Suppressor macrophage treated with lipopolysaccharide for 4 hours (primary cell): ENCODE measurements around the gene FHIT.

Experiments
- DNase-seq: peaks from one replicate; pipeline ENCODE4 v3.0.0-alpha.2; 2020

Gene FHIT

DNA sequence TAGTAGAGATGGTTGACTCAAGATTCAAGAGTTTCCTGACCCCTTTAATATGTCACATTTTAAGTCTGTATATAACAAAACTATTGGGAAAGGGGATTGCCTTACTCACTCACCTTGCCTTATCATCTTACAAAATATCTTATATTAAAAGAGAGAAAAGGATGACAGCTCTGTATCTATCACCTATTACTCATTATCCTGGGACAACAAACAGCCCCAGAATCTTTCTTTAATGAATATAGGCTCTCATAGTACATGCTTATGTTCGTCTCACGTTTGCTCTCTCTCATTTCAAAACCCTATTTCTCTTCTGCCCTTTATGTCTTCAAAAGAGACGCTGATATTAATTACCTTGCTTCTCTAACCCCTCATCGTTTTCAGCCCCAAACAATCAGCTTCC lies 1178.0 kb downstream of the FHIT start:
- no peak for DNase-seq

DNA sequence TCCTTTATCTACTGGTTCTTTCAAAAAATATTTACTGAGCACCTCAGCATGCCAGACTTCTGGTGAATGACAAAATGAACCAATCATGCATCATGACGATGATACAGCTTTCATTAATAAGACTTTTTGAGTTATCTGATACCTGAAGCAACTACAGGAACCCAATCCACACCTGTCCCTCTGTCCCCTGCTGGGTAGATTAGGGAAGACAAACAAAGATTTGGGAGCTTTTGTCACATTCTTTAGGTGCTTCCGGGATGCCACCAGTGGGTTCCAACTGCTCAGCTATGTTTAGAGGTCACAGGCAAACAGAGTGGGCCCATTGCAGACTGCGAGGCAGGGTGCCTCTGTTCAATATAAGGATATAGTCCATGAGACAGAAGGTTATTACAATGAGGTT lies 1180.9 kb downstream of the FHIT start:
- no peak for DNase-seq

DNA sequence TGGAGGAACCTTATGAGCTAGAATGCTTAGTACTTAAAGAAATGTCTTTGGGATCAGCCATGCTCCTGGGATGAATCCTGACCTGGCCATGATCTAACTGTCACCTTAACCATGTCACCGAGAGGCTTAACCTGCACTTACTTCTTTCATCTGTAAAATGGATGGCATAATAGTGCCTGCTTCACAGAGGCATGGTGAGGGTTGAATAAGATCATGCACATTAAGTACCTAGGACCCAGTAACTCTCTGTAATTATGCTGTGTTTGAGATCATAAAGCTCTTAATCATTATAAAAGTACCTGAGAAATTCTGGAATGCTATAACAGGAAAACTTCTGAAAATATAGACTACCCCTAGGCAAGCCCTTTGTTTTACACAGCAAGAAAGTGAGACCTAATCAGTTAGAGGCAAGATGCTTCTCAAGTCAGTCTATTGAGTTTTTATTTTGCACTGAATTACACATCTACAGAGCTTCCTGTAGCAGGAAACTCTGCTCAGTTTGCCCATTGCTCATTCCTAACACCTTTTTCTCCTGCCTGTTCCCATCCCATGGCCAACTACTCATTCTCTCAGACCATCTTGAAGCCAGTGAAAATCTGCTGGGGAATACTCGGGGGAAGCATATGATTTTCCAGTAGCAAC lies 1185.9 kb downstream of the FHIT start:
- DNase-seq: no peak

DNA sequence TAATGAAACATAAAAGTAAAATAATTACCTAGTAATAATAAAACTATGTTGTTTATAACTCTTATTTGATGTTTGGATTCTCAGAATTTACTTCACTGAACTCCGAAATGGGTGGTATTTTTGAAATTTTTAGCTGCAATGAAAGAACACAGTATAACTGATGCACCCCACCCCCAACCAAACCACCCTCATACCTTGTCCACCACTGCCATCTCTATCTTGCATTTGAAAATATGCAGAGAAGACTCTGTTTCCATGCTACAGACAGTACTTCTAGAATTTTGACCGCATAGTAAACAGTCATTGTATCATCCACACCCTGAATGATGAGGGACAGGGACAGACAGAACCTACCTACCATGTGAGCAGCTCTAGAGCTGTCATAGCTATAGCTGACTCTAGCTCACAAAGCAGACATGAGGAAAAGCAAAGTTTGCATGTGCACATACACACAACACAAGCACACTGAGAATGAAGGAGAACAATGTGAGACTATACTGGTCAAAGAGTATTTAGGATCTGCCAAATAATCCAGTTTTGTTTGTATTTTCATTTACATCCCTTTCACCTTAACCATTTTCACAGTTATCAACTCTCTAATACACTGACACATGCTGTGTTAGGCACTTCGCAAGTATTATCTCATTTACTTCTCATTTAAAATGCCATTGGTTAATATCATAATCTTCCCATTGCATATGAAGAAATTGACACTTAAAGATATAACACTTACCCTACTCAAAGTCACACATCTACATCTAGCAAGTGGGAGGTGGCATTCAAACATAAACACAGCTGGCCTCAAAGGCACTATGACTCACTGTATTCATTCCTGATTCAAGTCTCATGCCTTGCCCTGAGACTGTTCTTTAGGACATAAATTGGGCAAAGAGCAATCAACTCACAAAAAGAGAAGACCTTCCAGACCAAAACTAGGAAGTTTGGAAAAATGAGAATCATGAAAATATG lies 1186.8 kb downstream of the FHIT start:
- DNase-seq: peak; percentile 51

DNA sequence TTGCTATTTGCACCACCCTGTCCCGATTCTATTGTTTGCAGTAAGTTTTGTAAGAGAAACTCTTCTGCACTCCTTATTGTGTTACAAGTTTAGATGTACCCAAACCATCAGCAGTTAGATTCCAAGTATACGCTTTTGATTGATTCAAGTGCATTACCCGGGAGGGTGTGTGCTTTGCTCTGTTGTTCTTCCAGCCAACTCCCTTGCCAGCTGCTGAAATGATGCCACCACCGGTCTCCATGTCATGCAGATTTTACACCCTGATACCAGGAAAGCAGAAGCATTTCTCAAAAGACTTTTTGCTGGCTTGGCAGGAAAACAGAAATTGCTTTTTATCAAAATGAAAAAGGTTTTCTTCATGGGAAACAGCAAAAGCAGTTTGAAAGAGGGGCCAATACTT lies 1194.8 kb downstream of the FHIT start:
- no peak for DNase-seq

DNA sequence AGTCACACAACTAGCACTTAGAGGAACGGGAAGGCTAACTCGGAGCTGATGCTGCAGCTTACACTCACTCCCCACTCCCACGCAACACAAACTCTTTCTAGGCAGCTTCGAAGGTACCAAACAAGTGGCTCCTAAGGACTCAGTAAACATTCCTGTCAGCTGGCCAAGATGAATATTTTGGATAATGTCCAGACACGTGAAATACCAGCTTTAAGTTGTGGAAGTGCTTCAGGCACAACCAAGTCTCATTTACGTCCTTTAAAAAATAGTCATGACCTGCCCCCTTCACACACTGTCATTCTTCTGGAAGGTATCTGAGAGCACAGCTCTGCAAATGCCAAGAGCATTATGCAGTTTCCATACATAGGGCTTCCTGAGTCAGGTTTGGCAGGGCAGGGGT lies 1195.5 kb downstream of the FHIT start:
- no peak for DNase-seq

DNA sequence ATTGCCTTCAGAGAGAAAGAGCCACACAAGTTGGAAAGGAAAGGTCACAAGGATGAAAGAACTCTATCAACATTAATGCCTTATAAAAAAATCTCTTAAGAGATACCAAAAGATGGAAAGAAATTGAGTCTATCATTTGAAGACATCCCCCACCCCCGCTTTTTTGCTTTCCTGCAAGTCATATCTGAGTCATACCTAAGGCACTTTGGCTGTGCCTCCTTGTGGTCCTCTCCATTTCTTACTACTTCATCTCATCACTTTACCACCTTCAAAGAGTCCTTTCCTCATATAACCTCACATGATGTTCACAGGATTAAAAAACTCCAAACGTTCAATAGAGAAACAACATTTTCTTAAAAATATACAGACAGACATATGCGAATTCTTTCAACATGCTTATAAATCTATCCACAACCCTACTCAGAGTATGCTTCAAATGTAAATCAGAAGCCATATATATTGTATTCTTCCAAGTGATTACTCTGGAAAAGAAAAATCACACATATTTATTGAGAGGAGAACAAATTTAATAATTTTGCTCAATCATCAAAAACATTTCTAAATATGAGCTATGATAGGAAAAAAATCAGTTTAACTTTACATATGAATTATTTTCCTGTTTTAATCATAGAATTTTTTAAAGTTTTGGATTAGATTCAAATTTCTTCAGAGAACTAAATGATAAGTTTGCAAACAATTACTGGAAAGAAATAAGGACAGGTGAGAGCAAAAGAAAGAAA lies 1197.6 kb downstream of the FHIT start:
- DNase-seq: no peak

DNA sequence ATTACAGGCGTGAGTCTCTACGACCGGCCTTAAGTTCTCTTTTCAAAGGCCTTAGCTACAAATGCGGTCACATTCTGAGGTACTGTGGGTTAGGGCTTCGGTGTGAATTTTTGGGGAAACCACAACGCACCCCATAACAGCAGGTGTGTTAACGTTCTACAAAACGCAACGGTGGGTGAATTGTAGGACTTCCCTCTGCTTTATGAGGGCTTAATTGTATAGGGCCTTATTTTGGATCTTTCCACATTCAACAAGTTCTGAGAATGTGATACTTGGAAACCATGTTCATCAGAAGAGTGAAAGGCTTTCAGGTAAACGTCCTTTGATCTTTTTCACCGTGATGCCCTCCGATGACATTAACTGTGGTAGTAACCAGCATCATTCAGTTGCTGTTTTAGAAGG lies 1202.8 kb downstream of the FHIT start:
- DNase-seq: no peak

DNA sequence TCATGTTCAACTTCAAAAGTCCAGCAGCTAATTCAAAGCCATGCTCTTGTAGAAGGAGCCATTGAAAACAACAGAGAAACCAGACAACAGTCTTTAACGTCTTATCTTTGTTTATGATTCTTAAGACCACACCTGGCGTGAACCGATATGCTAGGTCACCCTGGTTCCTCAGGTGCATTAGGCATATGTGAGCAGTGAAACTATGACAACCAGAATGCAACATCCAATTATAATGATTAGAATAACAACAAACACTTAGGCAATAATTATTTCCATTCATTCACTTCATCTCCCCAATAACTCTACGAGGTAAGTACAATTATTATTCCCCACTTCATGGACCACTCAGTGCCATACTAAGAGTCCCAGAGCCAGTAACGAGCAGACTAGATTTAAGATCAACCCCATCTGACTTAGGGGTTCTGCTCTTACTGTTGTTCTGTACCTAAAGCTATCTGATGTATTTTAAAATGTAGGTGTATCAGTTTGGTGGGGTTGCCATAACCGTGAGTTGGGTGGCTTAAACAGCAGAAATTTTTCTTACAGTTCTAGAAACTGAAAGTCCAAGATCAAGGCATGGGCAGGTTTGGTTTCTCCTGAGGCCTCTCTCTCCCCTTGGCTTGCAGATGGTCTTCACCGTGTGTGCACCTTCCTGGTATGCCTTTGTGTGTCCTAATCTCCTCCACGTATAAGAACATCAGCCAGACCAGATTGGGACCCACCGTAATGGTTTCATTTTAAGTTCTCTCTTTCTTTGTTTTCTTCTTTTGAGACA lies 1203.6 kb downstream of the FHIT start:
- DNase-seq: no peak

DNA sequence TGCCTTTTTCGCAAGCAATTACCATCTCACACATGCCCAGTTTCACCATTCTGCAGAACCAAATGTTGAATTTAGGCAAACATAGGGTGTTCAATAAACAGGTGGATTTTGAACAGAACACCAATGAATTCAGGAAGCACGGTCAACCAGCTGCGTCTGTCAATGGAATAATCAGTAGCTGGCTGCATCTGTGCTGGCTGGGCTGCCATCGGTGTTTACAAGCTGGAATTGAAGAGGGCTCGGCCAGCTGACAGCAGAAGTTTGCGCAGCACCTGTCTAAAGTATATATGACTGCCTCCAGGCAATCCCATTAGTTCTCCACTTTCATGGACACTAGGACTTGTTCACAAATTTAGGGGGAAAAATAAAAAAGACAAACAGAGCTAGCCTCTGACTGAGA lies 1205.0 kb downstream of the FHIT start:
- no peak for DNase-seq

DNA sequence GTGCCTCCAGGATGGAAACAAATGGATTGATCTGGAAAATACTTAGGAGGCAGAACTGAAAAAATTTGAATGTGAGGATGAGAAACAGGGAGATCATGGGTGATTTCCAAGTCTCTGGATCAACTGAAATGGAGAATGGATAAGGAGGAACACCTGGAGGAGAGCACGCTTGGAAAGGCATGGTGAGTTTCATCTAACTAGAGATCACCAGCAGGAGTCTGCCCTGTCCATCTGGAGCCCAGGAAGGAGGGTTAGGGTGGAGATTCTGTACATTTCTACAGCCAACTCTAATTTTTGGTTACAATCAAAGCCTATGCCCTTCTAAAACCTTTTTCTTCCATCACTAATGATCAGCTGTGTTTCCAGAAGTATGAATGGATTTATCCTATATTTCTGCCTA lies 1205.6 kb downstream of the FHIT start:
- no peak for DNase-seq

DNA sequence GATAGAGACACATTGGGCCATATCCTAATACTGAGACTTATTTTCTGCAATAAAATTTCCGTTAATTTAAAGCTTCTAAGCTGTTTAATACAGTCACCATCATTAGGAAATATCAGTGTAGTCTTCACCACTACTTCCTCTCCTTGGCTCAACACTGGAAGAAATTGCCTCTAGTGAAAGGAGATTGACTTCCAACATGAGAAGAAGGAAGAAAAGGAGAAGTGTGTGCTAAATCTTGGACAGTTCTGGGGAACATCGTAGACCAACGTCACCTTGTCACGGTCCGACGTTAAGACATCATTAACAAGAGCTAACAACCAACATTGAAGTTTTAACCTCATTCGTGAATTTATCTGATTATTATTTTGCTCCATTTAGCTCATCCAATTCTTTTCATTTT lies 1214.4 kb downstream of the FHIT start:
- DNase-seq: no peak

DNA sequence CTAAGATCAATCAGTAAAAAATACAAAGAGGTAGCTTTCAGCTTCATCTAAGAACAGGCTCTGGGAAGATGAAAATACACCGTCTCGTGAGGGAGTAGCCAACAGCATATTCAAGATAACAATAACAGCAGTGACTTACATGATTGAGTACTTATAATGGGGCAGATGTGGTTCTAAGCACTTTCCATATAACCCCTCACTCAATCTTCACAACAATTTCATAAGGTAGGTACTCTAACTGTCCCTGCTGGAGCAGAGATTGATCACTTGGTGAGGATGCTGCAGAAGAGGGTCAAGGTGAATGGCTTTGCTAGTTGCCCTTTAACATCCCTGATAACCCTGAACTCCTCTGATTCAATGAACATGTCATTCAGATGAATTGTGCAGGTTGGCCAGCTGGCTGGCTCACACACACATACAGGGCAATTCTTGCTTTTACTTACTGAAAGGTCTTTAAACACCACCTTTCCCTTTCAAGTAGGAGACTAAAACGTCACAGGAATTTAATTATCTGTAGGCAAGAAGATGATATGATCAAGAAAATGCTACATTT lies 1217.3 kb downstream of the FHIT start:
- DNase-seq: no peak

DNA sequence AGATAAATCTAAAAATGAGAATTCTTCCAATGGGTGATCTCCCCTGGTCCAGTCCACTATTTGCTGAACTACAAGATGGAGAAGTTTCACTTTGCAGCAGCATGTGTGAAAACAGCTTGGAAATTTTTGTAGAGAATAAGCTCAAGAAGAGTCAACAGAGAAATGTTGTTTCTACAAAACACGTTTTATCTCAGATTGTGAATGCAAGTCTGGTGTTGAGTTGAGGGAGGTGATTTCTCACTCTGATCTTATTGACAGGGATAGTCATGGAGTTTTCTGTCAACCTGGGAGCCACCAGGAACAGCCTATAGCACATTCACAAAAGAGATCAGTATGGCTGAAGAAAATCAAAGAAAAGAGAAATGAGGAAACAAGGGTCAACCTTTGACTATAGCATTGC lies 1220.3 kb downstream of the FHIT start:
- no peak for DNase-seq

DNA sequence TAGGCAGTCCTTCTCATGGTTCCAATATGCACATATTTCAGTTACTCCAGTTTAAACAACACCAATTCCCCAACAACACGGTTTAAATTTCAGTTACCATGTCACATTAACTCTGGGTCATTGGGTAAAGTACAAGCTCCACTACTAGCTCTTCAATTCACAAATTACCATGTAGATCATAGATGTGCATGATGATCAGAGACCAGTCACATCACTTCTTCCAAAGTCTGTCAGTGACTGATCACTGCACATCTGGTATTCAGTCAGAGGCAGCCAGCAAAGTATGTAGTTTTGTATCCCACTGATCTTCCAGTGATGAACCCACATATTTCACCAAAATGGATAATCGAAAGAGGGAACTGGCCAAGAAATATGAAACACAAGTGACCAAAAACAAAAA lies 1223.0 kb downstream of the FHIT start:
- DNase-seq: no peak

DNA sequence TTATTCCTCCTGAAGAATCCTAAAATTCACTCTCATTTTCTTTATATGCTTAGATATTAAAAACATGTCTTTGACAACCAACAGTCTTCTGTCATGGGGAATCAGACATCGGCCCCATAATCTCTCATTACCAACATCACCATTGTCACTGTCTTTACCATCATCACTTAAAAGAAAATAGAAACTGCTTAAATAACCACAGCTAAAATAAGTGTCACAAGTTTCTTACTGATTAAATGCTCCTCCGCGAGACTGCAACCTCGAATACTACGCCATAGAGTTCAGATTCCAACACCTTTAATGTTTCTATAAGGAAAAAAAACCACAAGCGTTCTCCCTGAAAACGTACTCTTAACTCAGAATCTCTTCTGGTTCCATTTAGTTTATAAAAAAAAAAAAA lies 1223.9 kb downstream of the FHIT start:
- DNase-seq: no peak

DNA sequence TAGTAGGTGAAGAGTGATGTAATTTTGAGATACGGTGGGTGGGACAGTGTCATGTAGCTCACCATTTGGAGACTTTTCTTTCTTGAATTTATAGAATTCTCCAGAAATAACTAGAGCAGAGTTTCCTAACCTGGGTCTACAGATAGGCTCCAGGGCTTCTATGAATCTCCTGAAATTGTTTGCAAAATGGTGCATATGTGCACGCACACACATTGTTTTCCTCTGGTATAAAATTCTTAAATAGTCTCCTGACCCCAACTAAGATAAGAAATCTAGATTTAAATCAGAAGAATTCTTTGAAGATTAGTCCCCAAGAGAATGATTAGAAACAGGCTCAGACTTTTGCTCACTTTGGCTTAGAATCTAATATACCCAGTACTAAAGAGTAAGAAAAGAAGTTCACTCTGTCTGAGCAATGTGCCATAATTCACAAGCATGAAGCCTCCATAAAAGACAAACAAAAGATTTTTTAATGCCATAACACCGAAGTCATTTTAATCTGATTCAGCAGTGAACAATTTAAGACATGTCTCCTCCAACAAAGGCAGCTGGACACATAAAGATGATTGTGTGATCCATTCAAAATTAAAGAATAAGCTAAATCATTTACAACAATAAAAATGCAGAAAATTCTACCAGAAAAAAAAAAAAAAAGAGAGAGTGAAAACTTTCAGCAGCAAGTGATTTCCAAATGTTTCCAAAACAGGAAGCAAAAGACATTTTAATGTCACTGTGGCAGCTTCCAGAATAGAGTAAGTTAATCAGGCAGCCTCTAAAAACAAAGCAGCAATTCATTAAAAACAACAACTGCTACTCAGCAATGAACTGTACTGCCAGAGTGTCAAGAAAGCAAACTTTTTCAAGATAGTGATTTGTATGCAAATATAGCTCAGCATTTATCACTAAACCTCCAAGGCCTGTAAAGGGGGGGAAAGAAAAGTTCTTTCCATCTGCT lies 1225.9 kb downstream of the FHIT start:
- no peak for DNase-seq

DNA sequence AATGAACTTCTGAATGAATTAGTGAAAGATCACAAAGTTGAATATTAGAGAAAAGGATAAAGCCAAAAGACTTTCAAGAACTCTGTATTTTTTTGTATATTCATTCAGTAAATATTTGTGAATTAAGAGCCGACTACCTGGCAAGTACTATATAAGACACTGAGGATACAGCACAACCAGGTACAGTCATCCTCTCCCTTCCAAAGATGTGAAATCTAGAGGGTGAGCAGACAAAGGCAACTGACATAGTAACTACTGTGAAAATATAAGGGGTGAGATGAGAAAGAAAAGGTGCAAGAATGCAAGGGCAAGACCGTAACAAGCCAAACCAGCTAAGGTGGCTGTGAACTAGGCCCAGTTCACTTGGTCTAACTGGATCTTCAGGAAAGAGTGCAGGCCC lies 1226.9 kb downstream of the FHIT start:
- no peak for DNase-seq

DNA sequence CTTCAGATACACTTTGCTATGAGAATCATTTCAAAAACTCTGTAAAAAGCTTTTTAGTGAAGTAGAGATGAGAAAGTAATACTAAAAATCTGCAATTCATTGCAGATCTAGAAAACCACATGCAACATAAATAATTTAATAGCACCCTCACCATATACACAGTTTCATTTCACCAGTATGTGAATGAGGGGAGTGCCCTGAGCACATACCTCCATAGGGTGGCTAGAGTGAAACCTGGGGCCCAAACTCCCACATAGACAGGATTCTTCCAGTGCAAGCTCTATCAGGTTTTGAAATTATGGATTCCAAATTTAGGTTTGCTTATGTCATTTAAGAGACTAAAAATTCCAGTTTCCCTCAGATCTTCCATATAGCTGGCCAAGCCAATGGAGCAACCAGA lies 1228.1 kb downstream of the FHIT start:
- DNase-seq: no peak

DNA sequence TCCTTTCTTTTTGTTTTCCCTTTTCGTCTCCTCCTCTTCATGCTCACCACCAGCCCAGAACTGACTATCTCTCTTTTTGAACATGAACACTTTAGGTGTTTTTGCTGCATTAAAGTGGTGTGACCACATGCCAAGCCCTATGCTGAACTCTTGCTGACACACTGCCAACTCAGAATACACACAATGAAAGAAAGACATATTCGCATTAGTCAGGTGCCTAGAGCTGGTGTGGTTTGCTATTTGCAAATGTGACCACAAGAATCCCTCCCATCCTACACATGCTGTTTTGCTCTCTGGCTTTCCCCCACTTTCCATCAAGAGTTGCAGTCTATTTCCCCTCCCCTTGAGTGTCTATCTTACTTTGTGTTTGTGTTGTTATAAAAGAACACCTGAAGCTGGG lies 1233.6 kb downstream of the FHIT start:
- DNase-seq: no peak

DNA sequence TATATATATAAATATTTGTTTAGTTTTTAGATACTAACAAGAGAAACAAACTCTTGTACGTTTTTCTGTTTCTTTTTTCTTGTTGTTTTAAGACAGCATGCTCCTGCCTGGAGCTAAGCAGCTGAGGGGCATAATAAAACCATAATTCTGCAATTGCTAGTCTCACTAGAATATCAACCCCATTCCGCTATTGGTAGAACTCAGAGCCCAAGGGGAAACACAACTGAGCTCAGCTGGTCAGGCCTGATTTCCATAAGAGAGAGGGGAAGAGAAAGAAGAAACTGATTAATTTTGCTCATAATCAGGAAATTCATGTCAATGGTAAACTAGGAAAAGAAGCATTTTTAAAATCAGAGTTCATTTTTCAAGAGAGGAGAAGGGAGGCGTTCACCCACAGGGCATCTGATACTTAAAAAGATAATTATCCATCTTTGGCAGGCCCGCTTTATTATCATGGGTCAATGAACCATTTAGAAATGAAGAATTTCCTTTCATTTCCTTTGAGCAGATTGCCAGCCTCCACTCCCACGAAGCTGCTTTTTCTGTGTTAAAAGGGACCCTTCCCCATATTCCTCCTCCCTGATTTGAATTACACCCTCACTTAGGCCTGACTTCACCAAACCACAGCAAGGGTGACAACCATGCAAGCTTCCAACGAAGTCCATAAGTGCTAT lies 1236.1 kb downstream of the FHIT start:
- DNase-seq: no peak
